NK-92 treated with Interleukin-12 subunit alpha and Interleukin-12 subunit beta, amount 100 ng/mL, for 24 hours (cell line): ENCODE measurements around the gene UNC13D.
"Not testable (repeated sequence)": the region's sequence is repeated elsewhere in the genome, so short reads cannot be mapped to it uniquely, and the experiment has no call there.

Experiments
- DNase-seq: peaks from one replicate; lab custom pipeline; 2025; lab: John Stamatoyannopoulos, UW

The UNC13D gene

GRCh38 chr17:75799402-75799801, 44.8 kb downstream of the UNC13D start:
- no peak for DNase-seq

- no peak for DNase-seq
Observed at GRCh38 chr17:75795820-75796607, 48.2 kb downstream of the UNC13D start.

GRCh38 chr17:75793460-75793859, 50.7 kb downstream of the UNC13D start:
- DNase-seq = no peak

GRCh38 chr17:75791254-75791653, 53.0 kb downstream of the UNC13D start:
- DNase-seq = no peak

- DNase-seq = peak; percentile 95
Observed at GRCh38 chr17:75785016-75785890, 59.0 kb downstream of the UNC13D start.

- peak; percentile 96 for DNase-seq
Observed at GRCh38 chr17:75784473-75785015, 59.7 kb downstream of the UNC13D start, which contains the start of gene UNK. TSS of gene UNK (plus strand) at chr17:75784806. CDS start at chr17:75784881, 75 bp downstream.

GRCh38 chr17:75783803-75784472, 60.3 kb downstream of the UNC13D start:
- DNase-seq = no peak

- DNase-seq = no peak
Observed at GRCh38 chr17:75783069-75783783, 61.0 kb downstream of the UNC13D start.

- no peak for DNase-seq
Observed at GRCh38 chr17:75779987-75780889, 64.0 kb downstream of the UNC13D start.

- DNase-seq = peak; percentile 92
Observed at GRCh38 chr17:75779250-75779986, 64.8 kb downstream of the UNC13D start.

- DNase-seq = peak; percentile 76
Observed at GRCh38 chr17:75778861-75779249, 65.3 kb downstream of the UNC13D start.

- DNase-seq = not testable (repeated sequence)
Observed at GRCh38 chr17:75778066-75778860, 65.9 kb downstream of the UNC13D start.

- no peak for DNase-seq
Observed at GRCh38 chr17:75777296-75777922, 66.8 kb downstream of the UNC13D start.
